Endothelial cell (in vitro differentiated cells): Measurements from ENCODE around the gene CSRP1. TPM values are rescaled to one million over a fixed set of nuclear protein-coding genes. Genes with fewer than 3 reads are reported as not detected.

Experiments
- DNase-seq: peaks from one replicate; pipeline ENCODE4 v3.0.0; 2021; ENCODE audit warnings: low spot score
- H3K27ac Mint-ChIP-seq: one replicate; pipeline ENCODE4 v1.8.0; 2021; ENCODE audit warnings: mixed read lengths, inconsistent platforms; ENCODE audit not compliant: unreplicated experiment
- H3K27me3 Mint-ChIP-seq: one replicate; pipeline ENCODE4 v1.8.0; 2021; ENCODE audit warnings: mild to moderate bottlenecking, moderate library complexity, mixed read lengths, inconsistent platforms; ENCODE audit not compliant: unreplicated experiment
- H3K36me3 Mint-ChIP-seq: one replicate; pipeline ENCODE4 v1.8.0; 2021; ENCODE audit warnings: mild to moderate bottlenecking, low read depth, mixed read lengths, inconsistent platforms; ENCODE audit not compliant: unreplicated experiment
- H3K4me1 Mint-ChIP-seq: one replicate; pipeline ENCODE4 v1.8.0; 2021; ENCODE audit warnings: mild to moderate bottlenecking, mixed read lengths, inconsistent platforms; ENCODE audit not compliant: unreplicated experiment
- H3K4me3 Mint-ChIP-seq: one replicate; pipeline ENCODE4 v1.8.0; 2021; ENCODE audit warnings: mild to moderate bottlenecking, mixed read lengths, inconsistent platforms; ENCODE audit not compliant: unreplicated experiment
- H3K9me3 Mint-ChIP-seq: one replicate; pipeline ENCODE4 v1.8.0; 2021; ENCODE audit warnings: mixed read lengths, inconsistent platforms; ENCODE audit not compliant: unreplicated experiment
- total RNA-seq: library from RNA; stranded (reverse); fragmentation: NEBNext Ultra II Directional; extraction: Animal tissue kit (Norgen Biotek cat#: 25700); gene quantifications from one replicate; pipeline ENCODE4 v1.2.1, GENCODE V29; 2021; ENCODE audit not compliant: unreplicated experiment
- TF ChIP-seq, protein P1 (sequence below): fragments of 200-600 bp; sonication (generic); IDR thresholded peaks from one replicate; pipeline ENCODE4 v1.5.0; 2021; ENCODE audit warnings: antibody characterized with exemption; ENCODE audit not compliant: unreplicated experiment

The CSRP1 gene
- total RNA-seq, 1 donor from 2014 or later, result 111 TPM

DNA sequence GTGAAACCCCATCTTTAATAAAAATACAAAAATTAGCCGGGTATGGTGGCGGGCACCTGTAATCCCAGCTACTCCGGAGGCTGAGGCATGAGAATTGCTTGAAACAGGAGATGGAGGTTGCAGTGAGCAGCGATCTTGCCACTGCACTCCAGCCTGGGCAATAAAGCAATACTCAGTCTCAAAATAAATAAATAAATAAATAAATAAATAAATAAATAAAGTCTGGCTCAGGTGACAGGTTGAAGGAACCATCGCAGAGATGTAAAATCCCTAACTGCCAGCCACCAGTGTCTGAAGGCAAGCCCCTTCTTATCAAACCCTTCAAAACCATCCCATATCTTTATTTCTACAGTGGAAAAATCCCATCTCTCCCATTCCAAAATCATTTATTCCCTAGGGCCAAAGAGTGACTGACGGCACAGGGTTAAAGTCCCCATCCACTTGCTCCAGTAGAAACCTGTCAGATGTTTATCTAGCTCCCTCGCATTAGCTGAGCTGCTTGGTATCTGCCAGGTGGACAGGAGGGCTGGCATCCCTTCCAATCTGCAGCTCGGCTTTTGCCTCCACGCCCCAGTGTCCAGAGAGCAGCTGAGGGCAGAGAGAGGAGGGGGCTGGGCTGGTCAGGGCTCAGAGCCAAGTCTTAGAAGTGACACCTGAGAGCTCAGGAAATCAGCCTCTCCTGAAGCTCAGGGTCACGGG, 5.0 kb downstream of the CSRP1 start:
- peaks cover 62% of the 10 kb centered on the region for H3K4me1 Mint-ChIP-seq
- DNase-seq, result no peak
- no peaks in the 10 kb centered on the region for H3K9me3 Mint-ChIP-seq
- H3K27ac Mint-ChIP-seq, result no peak overlapping the region
- TF ChIP-seq, protein P1, sequence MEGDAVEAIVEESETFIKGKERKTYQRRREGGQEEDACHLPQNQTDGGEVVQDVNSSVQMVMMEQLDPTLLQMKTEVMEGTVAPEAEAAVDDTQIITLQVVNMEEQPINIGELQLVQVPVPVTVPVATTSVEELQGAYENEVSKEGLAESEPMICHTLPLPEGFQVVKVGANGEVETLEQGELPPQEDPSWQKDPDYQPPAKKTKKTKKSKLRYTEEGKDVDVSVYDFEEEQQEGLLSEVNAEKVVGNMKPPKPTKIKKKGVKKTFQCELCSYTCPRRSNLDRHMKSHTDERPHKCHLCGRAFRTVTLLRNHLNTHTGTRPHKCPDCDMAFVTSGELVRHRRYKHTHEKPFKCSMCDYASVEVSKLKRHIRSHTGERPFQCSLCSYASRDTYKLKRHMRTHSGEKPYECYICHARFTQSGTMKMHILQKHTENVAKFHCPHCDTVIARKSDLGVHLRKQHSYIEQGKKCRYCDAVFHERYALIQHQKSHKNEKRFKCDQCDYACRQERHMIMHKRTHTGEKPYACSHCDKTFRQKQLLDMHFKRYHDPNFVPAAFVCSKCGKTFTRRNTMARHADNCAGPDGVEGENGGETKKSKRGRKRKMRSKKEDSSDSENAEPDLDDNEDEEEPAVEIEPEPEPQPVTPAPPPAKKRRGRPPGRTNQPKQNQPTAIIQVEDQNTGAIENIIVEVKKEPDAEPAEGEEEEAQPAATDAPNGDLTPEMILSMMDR, result no peak
- peaks cover 10% of the 10 kb centered on the region for H3K27me3 Mint-ChIP-seq
- no peaks in the 10 kb centered on the region for H3K36me3 Mint-ChIP-seq
- no peak overlapping the region for H3K4me3 Mint-ChIP-seq

DNA sequence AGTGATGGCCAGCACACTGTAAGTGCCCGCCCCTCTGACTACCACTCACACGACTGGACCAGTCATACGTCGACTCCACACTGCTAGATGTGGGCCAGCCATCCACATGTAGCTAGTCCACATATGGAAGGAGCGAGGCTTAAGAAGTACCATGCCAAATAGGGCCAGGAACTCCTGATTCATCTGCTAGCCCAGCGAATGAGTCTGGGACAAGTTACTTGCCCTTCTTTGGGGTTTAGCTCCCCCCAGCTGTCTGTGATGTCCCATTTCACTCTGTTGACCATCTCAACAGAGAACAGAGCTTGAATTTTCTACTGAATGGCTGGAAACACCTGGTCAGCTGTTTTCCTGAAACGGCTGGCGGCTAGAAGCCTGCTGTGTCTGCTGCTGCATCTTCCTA, 5.8 kb downstream of the CSRP1 start:
- Mint-ChIP-seq H3K27me3 (peaks cover 10% of the 10 kb centered on the region), H3K9me3 (no peaks in the 10 kb centered on the region), H3K36me3 (peaks cover 6% of the 10 kb centered on the region), H3K27ac (peak overlapping the region; percentile 10), H3K4me3 (no peak overlapping the region), H3K4me1 (peaks cover 58% of the 10 kb centered on the region)
- TF ChIP-seq, protein P1, result no peak
- DNase-seq, result no peak

DNA sequence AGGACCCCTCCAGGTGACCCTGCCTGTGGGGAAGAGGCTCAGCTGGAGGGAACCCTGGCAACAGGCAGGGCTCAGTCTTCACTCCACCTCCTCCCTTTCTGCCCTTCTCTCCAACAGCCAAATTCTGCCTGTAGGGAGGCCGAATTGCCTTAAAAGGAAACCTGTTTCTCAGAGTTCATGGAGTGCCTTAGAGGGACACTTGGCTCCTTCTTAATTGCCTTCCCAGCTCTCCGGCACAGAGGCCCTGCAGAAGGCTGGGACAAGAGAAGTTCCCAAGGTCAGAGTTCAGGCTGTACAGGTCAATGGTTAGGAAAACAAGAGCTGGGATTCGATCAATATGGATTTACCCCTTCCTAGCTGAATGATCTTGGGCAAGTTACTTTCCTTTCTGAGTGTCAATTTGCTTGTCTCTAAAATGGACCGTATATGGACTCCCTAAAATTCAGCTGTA, 6.2 kb downstream of the CSRP1 start:
- no peak for DNase-seq
- Mint-ChIP-seq H3K9me3 (no peaks in the 10 kb centered on the region), H3K4me3 (no peak overlapping the region), H3K27me3 (peaks cover 9% of the 10 kb centered on the region), H3K36me3 (peaks cover 11% of the 10 kb centered on the region), H3K27ac (peak overlapping the region; percentile 10), H3K4me1 (peaks cover 56% of the 10 kb centered on the region)
- TF ChIP-seq, protein P1, result no peak

DNA sequence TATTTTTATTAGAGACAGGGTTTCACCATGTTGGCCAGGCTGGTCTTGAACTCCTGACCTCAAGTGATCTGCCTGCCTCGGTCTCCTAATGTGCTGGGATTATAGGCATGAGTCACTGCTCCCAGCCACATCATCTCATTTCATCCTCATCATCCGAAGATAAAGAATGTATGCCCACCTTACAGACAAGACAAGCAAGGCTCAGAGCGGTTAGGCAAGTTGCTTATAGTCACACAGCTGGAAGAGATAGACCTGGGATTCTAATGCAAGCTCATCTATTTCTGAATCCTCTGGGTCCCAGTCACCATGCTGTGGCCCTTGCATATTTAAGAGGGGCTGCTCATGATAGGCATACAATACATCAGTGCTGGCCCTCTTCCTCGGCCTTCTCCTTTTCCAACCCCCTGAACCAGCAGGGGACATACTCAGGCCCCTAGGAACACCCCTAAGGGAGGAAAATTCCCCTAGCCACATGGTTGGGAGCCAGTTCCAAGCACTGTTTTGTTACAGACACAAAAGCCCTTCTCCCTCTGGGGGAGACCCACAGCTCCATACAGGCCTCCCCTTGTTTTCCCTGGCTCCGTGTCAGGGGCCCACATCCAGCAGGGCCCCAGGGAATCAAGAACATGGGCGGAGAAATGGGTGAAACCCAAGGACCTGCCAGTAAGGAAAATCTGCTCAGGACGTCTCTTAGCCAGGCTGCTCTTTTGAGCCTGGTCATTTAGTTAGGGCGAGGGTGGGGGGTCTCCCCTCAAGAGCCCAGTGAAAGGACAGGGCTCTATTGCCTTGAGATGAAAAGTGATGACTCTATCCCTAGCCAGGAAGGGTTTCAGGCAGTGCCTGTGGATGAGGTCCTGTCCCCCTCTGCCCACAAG, 6.9 kb downstream of the CSRP1 start:
- H3K27me3 Mint-ChIP-seq, result peaks cover 6% of the 10 kb centered on the region
- H3K4me1 Mint-ChIP-seq, result peaks cover 50% of the 10 kb centered on the region
- no peak overlapping the region for H3K27ac Mint-ChIP-seq
- DNase-seq, result no peak
- peaks cover 14% of the 10 kb centered on the region for H3K36me3 Mint-ChIP-seq
- H3K9me3 Mint-ChIP-seq, result no peaks in the 10 kb centered on the region
- H3K4me3 Mint-ChIP-seq, result no peak overlapping the region
- TF ChIP-seq, protein P1, result no peak

DNA sequence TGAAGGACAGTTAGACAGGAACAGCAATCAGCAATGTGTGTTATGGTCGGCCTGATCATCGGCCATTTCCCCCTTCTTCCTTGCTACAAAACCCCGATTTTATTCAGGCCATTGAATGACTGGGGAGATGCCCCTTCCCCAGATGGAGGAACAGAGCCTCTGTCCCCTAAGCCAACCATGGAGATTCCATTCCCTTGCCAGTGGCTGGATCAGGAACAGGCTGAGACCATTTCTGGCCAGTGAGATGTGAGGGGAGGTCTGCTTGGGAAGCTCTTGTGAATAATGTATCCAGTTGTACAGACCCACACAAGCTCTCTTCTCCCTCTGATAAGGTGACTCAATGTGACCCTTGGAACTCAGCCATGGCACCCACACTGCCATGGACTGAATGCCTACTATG, 7.7 kb downstream of the CSRP1 start:
- TF ChIP-seq, protein P1, result no peak
- Mint-ChIP-seq H3K4me1 (peaks cover 49% of the 10 kb centered on the region), H3K27ac (no peak overlapping the region), H3K36me3 (peaks cover 22% of the 10 kb centered on the region), H3K4me3 (no peak overlapping the region), H3K27me3 (peaks cover 6% of the 10 kb centered on the region), H3K9me3 (no peaks in the 10 kb centered on the region)
- no peak for DNase-seq
